ENCODE results near the gene TCF4. TPM values are rescaled to one million over a fixed set of nuclear protein-coding genes. Genes with fewer than 3 reads are reported as not detected.

The TCF4 gene
- total RNA-seq, 1 donor, result 27.5 TPM

DNA sequence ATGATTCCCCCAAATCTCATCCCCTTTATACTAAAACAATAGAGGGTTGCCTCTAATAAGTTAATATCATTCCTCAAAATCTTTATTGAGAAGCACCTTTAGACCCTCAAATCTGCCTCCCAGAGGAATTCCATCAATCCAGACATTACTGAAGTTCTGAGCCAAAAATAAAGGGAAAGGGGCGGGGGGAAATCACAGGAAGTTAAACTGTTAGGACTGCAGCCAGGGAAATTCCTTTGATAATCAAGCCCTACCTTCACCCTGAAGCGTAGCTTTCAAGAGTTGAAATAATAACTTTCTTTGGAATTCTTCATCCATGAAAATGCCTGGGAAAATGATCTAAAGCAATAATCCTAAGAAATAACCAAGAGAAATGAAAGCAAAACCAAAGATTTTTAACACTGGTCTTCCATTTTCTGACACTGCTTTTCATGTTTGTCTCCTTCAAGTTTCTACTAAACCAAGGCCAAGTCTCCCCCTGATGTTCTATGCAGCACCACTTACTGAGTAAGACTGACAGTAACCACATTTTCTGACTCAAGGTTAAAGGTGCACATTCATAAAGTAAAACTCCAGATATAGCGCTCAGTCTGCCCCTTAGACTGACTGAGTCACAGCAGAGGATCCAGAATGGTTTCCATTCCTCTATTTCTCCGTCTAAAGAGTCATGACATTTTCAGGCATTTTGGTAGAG is 78.2 kb downstream of the TCF4 start:
- Histone ChIP-seq H3K4me3 (ENCODE audit: low read length) (no peak overlapping the region), H3K4me1 (ENCODE audit: insufficient read depth, low read length) (peaks cover 15% of the 10 kb centered on the region), H3K27me3 (ENCODE audit: insufficient read depth, low read length) (no peaks in the 10 kb centered on the region), H3K9me3 (ENCODE audit: low read depth, low read length) (no peaks in the 10 kb centered on the region)

DNA sequence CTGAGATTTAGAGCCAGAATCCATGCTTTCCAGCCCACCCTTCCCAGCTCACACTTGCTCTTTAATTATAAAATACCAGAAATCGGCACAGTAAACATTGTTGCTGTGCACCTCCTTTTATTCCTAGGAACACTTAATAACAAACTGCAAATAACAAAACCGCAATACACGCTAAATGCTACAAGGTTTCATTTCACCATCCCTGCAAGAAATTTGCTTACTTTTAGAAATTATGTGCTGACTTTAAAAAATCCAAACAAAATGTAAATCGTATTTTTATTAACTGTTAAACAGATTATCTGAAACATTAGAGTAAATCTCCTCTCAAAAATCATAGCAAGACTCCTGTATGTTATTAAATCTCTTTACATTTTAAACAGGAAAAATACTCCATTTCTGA is 79.3 kb downstream of the TCF4 start:
- no peaks in the 10 kb centered on the region for H3K27me3 ChIP-seq (ENCODE audit: insufficient read depth, low read length)
- no peak overlapping the region for H3K4me3 ChIP-seq (ENCODE audit: low read length)
- H3K4me1 ChIP-seq (ENCODE audit: insufficient read depth, low read length), result peaks cover 15% of the 10 kb centered on the region
- H3K9me3 ChIP-seq (ENCODE audit: low read depth, low read length), result no peaks in the 10 kb centered on the region

DNA sequence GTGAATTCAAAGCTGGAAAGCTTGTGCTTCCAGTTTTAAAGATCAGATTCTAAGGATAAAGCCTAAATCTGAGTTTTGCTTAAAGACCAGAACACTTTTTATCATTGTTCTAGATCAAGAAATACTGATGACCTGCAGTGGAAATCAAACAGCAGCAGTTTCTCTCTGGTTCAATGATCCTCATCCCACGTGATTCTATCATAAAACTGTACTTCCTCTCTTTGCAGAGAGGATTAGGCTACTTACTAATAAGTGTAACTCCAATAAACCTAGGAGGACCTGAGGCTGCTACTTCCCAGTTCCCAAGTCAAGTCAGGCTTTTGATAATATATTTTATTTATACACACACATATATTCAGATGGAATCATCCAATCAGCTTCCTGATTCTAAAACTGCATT is 81.9 kb downstream of the TCF4 start:
- Histone ChIP-seq H3K27me3 (ENCODE audit: insufficient read depth, low read length) (no peaks in the 10 kb centered on the region), H3K4me3 (ENCODE audit: low read length) (no peak overlapping the region), H3K4me1 (ENCODE audit: insufficient read depth, low read length) (peaks cover 9% of the 10 kb centered on the region), H3K9me3 (ENCODE audit: low read depth, low read length) (no peaks in the 10 kb centered on the region)

DNA sequence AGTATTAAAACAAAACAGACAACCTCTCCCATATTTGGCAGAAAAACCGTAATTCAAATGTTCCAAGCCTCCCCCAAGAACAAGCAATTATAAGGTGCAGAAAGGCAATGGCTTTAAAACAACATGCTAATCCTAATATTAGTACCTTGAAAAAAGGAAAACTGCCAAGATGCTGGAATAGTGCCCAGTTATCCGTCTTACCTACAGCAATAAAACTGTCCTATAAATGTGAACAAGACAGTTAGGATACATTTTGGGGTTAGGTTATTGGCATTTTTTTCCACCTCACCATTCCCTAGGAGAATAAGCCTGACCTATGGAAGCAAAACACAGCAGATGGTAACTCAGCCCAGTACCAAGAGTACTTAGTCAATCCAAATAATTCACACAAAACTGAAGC is 83.2 kb downstream of the TCF4 start:
- H3K9me3 ChIP-seq (ENCODE audit: low read depth, low read length), result no peaks in the 10 kb centered on the region
- H3K27me3 ChIP-seq (ENCODE audit: insufficient read depth, low read length), result no peaks in the 10 kb centered on the region
- peaks cover 4% of the 10 kb centered on the region for H3K4me1 ChIP-seq (ENCODE audit: insufficient read depth, low read length)
- no peak overlapping the region for H3K4me3 ChIP-seq (ENCODE audit: low read length)

DNA sequence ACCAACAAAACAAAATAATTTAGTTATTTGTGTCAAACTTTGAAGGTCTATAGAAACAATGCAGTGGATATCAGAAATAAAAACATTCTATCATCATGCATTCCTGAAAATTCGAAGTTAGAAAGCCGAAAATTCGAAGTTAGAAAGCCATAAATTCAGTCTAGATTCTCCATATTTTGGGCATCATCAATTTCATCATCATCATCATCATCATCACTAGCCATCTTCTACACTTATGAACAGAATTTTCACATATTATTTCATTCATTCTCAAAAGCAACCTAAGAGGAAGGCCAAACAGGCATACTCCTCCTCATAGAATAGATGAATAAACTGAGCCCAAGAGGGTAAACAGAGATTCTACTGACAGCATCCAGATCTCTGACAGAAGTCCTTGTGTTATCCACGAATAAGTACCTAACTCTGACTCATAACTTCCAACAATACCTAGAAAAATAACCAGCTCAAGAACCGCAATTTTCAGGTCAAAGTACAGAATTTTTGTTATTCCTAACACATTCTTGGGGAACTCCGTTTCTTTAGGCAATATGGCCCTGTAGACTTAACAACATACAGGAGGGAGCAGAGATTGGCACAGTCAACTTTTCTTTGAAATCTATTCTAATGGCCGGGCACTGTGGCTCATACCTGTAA is 84.7 kb downstream of the TCF4 start:
- H3K27me3 ChIP-seq (ENCODE audit: insufficient read depth, low read length), result no peaks in the 10 kb centered on the region
- H3K4me3 ChIP-seq (ENCODE audit: low read length), result no peak overlapping the region
- H3K9me3 ChIP-seq (ENCODE audit: low read depth, low read length), result no peaks in the 10 kb centered on the region
- H3K4me1 ChIP-seq (ENCODE audit: insufficient read depth, low read length), result no peaks in the 10 kb centered on the region

DNA sequence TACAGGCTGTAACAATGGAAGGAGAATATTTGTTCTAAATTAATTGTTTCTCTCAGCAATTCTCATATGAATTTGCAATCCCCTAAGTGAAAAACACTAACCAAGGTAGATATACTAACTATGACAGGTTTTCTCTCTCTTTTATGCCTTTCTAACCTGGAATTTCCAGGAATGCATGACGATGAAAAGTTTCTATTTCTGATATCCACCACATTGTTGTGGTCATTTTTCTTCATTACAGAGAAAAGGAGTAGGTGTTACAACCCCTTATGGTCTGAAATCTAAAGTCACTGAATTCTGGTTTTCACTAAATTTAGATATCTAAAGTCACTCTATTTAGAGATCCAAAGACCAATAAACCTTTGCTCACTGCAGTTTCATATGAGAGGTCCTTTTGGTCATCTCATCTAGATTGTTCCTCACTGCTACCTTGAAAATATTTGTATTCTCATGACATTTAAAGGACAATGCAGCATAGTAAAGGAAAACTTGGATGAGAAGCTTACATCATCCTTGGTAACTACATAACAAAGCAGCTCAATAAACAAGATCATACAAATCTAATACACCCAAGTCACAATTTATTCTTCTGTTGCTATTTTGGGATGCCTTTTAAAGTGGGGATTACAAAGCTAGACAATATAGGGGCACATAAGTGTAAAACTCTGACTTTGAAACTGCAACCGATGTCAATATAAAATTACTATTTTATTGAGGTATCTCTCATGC is 85.8 kb downstream of the TCF4 start:
- Histone ChIP-seq H3K27me3 (ENCODE audit: insufficient read depth, low read length) (no peaks in the 10 kb centered on the region), H3K9me3 (ENCODE audit: low read depth, low read length) (no peaks in the 10 kb centered on the region), H3K4me1 (ENCODE audit: insufficient read depth, low read length) (no peaks in the 10 kb centered on the region), H3K4me3 (ENCODE audit: low read length) (no peak overlapping the region)

DNA sequence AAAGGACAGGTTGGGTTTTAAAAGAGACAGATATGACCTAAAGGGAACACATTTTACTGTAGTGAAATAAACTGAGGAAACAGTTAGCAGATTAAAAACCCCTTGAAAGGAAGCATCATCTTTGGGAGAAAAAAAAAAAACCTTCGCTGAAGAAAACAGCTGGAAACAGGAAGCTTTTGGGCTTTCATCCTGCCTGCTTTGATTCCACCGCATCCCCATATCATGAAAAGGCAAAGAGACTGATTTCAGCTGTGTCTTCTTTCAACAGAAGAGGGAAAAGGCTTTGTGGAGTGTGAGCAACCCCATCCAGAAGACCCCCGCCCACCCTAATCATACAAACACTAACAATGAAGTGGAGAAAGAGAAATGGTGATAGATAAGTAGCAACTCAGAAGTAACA is 86.4 kb downstream of the TCF4 start:
- H3K27me3 ChIP-seq (ENCODE audit: insufficient read depth, low read length), result no peaks in the 10 kb centered on the region
- H3K4me1 ChIP-seq (ENCODE audit: insufficient read depth, low read length), result no peaks in the 10 kb centered on the region
- H3K9me3 ChIP-seq (ENCODE audit: low read depth, low read length), result no peaks in the 10 kb centered on the region
- no peak overlapping the region for H3K4me3 ChIP-seq (ENCODE audit: low read length)

DNA sequence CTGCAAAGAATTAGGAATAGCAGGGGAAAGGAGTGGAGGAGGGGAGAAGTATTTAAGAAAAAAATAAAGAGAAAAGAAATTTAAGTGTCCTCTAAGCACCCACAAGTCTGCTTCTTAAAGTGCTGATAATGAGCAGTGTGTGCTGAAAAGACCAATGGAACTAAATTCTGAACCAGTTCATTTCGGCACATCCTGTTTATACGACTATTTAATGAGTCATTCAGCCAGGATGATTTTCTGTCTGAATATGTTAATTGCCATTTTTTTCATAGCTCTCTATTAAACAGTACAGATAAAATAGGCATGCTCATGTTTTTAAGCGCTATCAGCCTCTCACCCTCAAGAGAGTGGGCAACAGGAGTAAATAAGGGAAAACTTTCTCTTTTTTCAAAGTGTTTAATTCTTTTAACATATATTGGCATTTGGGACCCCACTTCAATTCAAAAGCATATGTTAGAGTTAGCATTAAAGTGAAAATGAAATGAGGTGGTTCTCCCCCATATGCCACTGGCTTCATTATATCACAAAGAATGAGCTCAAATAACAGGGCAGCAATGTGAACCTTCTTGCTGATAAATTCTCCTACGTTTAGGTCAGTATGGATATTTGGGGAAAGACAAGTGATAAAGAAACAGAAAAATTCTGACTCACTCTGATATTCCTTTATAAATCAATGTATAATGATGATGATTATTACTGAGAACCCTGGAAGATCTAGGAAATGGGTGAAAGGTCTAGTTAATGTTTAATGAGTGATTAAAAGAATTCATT is 87.5 kb downstream of the TCF4 start:
- no peak overlapping the region for H3K4me3 ChIP-seq (ENCODE audit: low read length)
- H3K27me3 ChIP-seq (ENCODE audit: insufficient read depth, low read length), result no peaks in the 10 kb centered on the region
- no peaks in the 10 kb centered on the region for H3K4me1 ChIP-seq (ENCODE audit: insufficient read depth, low read length)
- H3K9me3 ChIP-seq (ENCODE audit: low read depth, low read length), result no peaks in the 10 kb centered on the region

DNA sequence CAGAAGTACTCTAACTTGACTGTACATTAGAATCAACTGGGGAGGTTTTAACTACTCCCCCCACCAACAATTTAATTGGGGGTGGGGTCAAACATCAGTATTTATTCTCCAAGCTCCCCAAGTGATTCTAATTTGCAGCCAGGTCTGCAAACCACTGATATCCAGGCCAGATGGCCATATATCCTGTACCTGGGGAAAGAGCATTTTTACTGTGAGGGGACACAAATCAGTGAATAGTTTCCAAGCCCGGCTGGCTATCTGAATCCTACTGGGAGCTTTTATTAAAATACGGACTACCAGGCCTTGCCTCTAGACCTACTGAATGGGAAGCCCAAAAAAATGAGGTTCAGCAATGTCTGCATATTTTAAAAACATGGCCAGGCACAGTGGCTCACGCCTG is 88.5 kb downstream of the TCF4 start:
- Histone ChIP-seq H3K4me3 (ENCODE audit: low read length) (no peak overlapping the region), H3K27me3 (ENCODE audit: insufficient read depth, low read length) (no peaks in the 10 kb centered on the region), H3K9me3 (ENCODE audit: low read depth, low read length) (no peaks in the 10 kb centered on the region), H3K4me1 (ENCODE audit: insufficient read depth, low read length) (no peaks in the 10 kb centered on the region)

DNA sequence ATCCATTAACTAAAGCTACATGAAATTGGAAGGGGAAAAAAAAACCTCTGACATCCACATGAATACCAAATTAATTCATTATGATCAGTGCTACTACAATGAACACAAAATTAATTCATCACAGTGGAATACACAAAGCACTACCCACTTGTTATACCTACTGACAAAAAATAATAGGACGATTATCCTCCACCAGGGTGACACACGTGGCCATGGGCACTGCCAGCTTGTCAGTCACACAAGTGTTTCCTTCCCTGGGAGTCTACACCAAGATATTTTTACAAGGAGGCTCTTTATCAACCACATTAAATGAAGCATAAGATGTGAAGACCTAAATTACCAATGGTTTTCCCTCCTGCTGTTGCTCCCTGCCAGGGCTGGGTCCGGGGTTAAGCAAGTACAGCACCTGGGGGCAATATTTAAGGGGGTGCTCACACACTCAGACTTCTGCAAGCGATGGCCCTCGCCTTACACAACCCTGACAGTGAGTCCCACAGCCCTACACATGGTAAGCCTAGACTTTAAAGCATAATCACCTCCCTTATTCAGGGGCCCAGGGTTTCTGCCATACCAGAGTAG is 90.1 kb downstream of the TCF4 start:
- H3K4me3 ChIP-seq (ENCODE audit: low read length), result no peak overlapping the region
- H3K27me3 ChIP-seq (ENCODE audit: insufficient read depth, low read length), result no peaks in the 10 kb centered on the region
- H3K4me1 ChIP-seq (ENCODE audit: insufficient read depth, low read length), result no peaks in the 10 kb centered on the region
- no peaks in the 10 kb centered on the region for H3K9me3 ChIP-seq (ENCODE audit: low read depth, low read length)

DNA sequence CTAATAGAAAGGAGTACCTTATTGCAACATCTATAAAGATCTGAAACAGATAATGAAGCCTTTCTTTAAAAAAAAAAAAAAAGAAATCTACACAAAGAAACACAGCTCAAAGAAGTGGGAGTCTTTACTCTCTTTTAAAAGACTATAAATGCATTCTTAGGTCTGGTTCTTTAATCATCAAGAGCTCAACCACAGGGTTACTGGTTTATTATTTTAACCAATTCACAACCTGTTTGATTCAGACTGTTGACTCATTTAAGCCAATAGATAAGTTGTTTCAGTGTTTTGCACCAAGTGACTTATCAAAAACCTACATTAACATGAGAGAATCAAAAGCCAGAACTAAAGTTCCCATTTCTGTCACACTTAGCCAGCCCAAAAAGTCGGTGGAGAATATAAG is 93.1 kb downstream of the TCF4 start:
- H3K27me3 ChIP-seq (ENCODE audit: insufficient read depth, low read length), result no peaks in the 10 kb centered on the region
- H3K4me3 ChIP-seq (ENCODE audit: low read length), result no peak overlapping the region
- H3K4me1 ChIP-seq (ENCODE audit: insufficient read depth, low read length), result no peaks in the 10 kb centered on the region
- H3K9me3 ChIP-seq (ENCODE audit: low read depth, low read length), result no peaks in the 10 kb centered on the region

DNA sequence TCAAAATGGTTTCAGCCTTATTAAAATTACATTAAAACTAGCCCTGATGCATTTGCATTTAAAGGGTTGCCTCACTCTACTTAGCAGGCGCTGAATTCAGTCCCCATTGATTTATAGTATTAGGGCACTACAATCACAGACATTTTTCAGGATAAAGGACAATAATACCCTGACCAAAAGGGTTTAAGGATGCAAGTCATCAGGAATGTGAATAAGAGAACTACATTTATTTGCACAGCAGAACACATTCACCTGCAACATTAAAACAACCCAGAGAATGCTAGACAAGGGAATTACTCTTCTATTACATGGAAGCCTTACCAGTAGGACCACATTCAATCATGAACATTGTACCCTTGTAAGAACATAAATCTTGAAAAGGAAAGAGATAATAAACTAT is 93.6 kb downstream of the TCF4 start:
- no peak overlapping the region for H3K4me3 ChIP-seq (ENCODE audit: low read length)
- H3K27me3 ChIP-seq (ENCODE audit: insufficient read depth, low read length), result no peaks in the 10 kb centered on the region
- peaks cover 4% of the 10 kb centered on the region for H3K4me1 ChIP-seq (ENCODE audit: insufficient read depth, low read length)
- no peaks in the 10 kb centered on the region for H3K9me3 ChIP-seq (ENCODE audit: low read depth, low read length)

DNA sequence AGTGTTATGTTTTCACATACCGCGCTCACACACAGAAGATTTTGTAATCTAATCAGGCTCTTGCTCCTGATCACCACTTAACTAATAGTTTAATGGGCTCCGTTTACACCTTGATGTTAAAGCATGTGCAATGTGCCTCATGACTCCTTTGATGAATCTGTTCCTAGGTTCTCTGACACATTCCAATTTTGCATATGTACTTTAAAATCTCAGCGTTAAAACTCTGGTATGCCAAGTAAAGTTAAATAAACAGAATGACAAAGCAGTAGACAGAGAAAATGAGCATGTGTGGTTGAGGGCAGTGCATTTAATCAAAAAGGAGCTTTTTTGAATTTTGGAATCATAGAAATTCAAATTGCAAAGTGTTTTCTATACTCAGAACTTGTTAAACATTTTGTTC is 96.4 kb downstream of the TCF4 start:
- Histone ChIP-seq H3K27me3 (ENCODE audit: insufficient read depth, low read length) (no peaks in the 10 kb centered on the region), H3K4me3 (ENCODE audit: low read length) (no peak overlapping the region), H3K9me3 (ENCODE audit: low read depth, low read length) (no peaks in the 10 kb centered on the region), H3K4me1 (ENCODE audit: insufficient read depth, low read length) (peaks cover 15% of the 10 kb centered on the region)

DNA sequence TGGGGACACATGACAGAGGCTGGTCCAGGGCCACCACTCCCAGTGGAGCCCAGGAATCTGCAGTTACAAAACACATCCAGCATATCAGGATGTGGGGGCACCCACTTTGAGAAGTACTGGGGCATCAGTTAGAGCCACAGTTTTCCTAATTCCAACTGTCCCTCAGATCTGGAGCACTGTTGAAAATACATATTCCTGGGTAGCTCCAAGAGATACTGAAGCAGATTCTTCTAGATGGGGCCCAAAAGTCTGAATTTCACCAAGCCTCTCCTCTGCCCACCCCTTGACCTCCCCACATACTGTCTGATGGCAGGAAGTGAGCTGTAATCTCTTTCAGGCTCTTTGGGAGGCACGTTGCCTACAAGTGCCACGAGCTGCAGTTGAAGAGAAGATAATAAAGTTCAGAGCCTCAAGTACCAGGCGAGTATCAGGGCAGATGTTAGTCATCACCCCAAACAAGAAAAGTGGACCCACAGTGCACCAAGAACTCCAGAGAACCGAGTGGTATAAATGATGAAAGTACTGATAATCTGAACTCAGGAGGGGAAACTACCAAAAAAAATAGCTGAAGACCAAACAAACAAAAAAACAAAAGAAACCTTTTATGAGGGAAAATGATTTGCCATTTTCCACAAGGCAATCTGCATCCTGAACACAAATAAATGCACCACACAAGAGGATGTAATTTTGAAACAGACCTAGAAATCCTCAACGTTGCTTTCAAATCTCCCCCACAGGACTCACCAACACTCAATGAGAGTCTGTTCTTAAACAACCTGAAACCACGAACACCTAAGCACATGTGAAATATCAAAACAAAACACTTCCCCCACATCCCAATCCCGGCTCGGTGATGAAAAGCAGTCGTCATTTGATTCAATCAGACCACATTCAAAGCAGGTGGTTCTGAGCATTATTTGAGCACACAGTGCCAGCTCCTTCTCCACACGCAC is 98.7 kb downstream of the TCF4 start:
- Histone ChIP-seq H3K9me3 (ENCODE audit: low read depth, low read length) (no peaks in the 10 kb centered on the region), H3K4me3 (ENCODE audit: low read length) (no peak overlapping the region), H3K4me1 (ENCODE audit: insufficient read depth, low read length) (peaks cover 15% of the 10 kb centered on the region), H3K27me3 (ENCODE audit: insufficient read depth, low read length) (no peaks in the 10 kb centered on the region)

Measured in mononuclear cell (primary cell).